GM12891 (cell line): Measurements from ENCODE around the gene PBRM1.

Source experiments
- POLR2A ChIP-seq: IDR thresholded peaks from 2 replicates; pipeline ENCODE4 v1.6.1; 2011; ENCODE audit warnings: low read depth, low read length, control low read depth
- POLR2AphosphoS5 ChIP-seq: IDR thresholded peaks from 2 replicates; pipeline ENCODE4 v1.6.1; 2011; ENCODE audit warnings: low read depth, low read length, control low read depth
- POU2F2 ChIP-seq: IDR thresholded peaks from 2 replicates; pipeline ENCODE4 v1.6.1; 2011; ENCODE audit warnings: low read depth, mild to moderate bottlenecking, control low read depth, low read length, moderate library complexity
- TAF1 ChIP-seq: IDR thresholded peaks from 2 replicates; pipeline ENCODE4 v1.6.1; 2011; ENCODE audit warnings: low read depth, low read length, control low read depth

- TF ChIP-seq POLR2A (no peak), POLR2AphosphoS5 (no peak), TAF1 (no peak), POU2F2 (no peak)
These were observed 187.3 kb downstream of the PBRM1 start for GRCh38 chr3:52498137-52499054.
